Colonic mucosa (tissue), 4 donors: Measurements from ENCODE around the gene FGF19. TPM values are rescaled to one million over a fixed set of nuclear protein-coding genes. Genes with fewer than 3 reads are reported as not detected.

Experiments used
- DNase-seq: peaks from one replicate; pipeline ENCODE4 v3.0.0-alpha.2; 2020
- H3K27ac ChIP-seq: fragments of 200-600 bp; one replicate; pipeline ENCODE4 v1.8.0; 2021
- H3K27me3 ChIP-seq: fragments of 200-600 bp; one replicate; pipeline ENCODE4 v1.8.0; 2021
- H3K36me3 ChIP-seq: fragments of 200-600 bp; one replicate; pipeline ENCODE4 v1.8.0; 2021
- H3K4me1 ChIP-seq: fragments of 200-600 bp; one replicate; pipeline ENCODE4 v1.8.0; 2021; ENCODE audit warnings: mild to moderate bottlenecking
- H3K4me3 ChIP-seq: fragments of 200-600 bp; one replicate; pipeline ENCODE4 v1.8.0; 2021
- H3K9ac ChIP-seq, 2 donors: one replicate each; pipeline ENCODE4 v1.7.0; 2013; ENCODE audit warnings: control low read depth in 2 of 2, low read depth in 2 of 2, low read length in 2 of 2
- H3K9me3 ChIP-seq: fragments of 200-600 bp; one replicate; pipeline ENCODE4 v1.8.0; 2021
- CTCF ChIP-seq: fragments of 200-600 bp; IDR thresholded peaks from one replicate; pipeline ENCODE4 v1.8.0; 2022; ENCODE audit warnings: antibody characterized with exemption, mild to moderate bottlenecking
- intact Hi-C: fragments of 100-400 bp; cut with DNase I; formaldehyde crosslinking; loops from one replicate; pipeline ENCODE4 v1.14.1; 2022
- total RNA-seq, 2 donors: library from RNA; stranded (reverse); fragmentation: NEBNext Ultra II Directional in 1 of 2; extraction: Animal tissue kit (Norgen Biotek cat#: 25700) in 1 of 2; gene quantifications; one replicate each; pipeline ENCODE4 v1.2.1, GENCODE V29; 2021
- donor health status: healthy.
- donor health status: DM: no; HTN: no; CAD: no.
- donor health status: DM: no; HTN: no; CAD: no.

FGF19 gene
- total RNA-seq, 2 donors from 2014 or later: 0.22 TPM; not detected in 1

- no peak overlapping the region for H3K9ac ChIP-seq
- intact Hi-C loops: no loop called here
- H3K27me3 ChIP-seq: no peaks in the 10 kb centered on the region
- H3K27ac ChIP-seq: no peak overlapping the region
- TF ChIP-seq CTCF: no peak
- DNase-seq: no peak
- H3K4me1 ChIP-seq: no peaks in the 10 kb centered on the region
- H3K4me3 ChIP-seq: no peak overlapping the region
- no peaks in the 10 kb centered on the region for H3K9me3 ChIP-seq
- no peaks in the 10 kb centered on the region for H3K36me3 ChIP-seq
Observed at GRCh38 chr11:69651834-69652620, 51.8 kb downstream of the FGF19 start.

GRCh38 chr11:69650832-69651344 lies 52.9 kb downstream of the FGF19 start:
- intact Hi-C loops: no loop called here
- Histone ChIP-seq H3K27me3 (no peaks in the 10 kb centered on the region), H3K4me1 (no peaks in the 10 kb centered on the region), H3K9me3 (no peaks in the 10 kb centered on the region), H3K9ac (no peak overlapping the region), H3K4me3 (no peak overlapping the region), H3K36me3 (no peaks in the 10 kb centered on the region), H3K27ac (no peak overlapping the region)
- no peak for DNase-seq
- TF ChIP-seq CTCF: no peak

- no peak for TF ChIP-seq CTCF
- Histone ChIP-seq H3K36me3 (no peaks in the 10 kb centered on the region), H3K4me3 (no peak overlapping the region), H3K9me3 (no peaks in the 10 kb centered on the region), H3K9ac (no peak overlapping the region), H3K27me3 (no peaks in the 10 kb centered on the region), H3K27ac (no peak overlapping the region), H3K4me1 (no peaks in the 10 kb centered on the region)
- DNase-seq: no peak
- intact Hi-C loops: no loop called here
Observed at GRCh38 chr11:69650081-69650831, 53.6 kb downstream of the FGF19 start.

GRCh38 chr11:69649576-69649900 lies 54.3 kb downstream of the FGF19 start:
- H3K4me1 ChIP-seq: peaks cover under 1% of the 10 kb centered on the region
- no peaks in the 10 kb centered on the region for H3K9me3 ChIP-seq
- TF ChIP-seq CTCF: no peak
- H3K4me3 ChIP-seq: no peak overlapping the region
- DNase-seq: no peak
- H3K27ac ChIP-seq: no peak overlapping the region
- H3K9ac ChIP-seq: no peak overlapping the region
- no peaks in the 10 kb centered on the region for H3K36me3 ChIP-seq
- no peaks in the 10 kb centered on the region for H3K27me3 ChIP-seq
- intact Hi-C loops: no loop called here

GRCh38 chr11:69648679-69649575 lies 54.9 kb downstream of the FGF19 start:
- no peaks in the 10 kb centered on the region for H3K27me3 ChIP-seq
- no peak for TF ChIP-seq CTCF
- DNase-seq: no peak
- H3K36me3 ChIP-seq: no peaks in the 10 kb centered on the region
- no peak overlapping the region for H3K4me3 ChIP-seq
- H3K9ac ChIP-seq: no peak overlapping the region
- no peaks in the 10 kb centered on the region for H3K9me3 ChIP-seq
- no peak overlapping the region for H3K27ac ChIP-seq
- intact Hi-C loops: no loop called here
- H3K4me1 ChIP-seq: peaks cover 7% of the 10 kb centered on the region
